HUES48 (cell line): ENCODE measurements around the gene ZMYM3.
A peak's percentile ranks its signal among the peaks of the same experiment; 100 is the strongest.
"Not testable (repeated sequence)": the region's sequence is repeated elsewhere in the genome, so short reads cannot be mapped to it uniquely, and the experiment has no call there.

ENCODE experiments used
- H3K27ac ChIP-seq: one replicate; pipeline ENCODE4 v1.7.0; 2013; ENCODE audit warnings: low read depth, low read length, inconsistent platforms
- H3K27me3 ChIP-seq: 2 replicates; pipeline ENCODE4 v1.6.1; 2013; ENCODE audit warnings: mild to moderate bottlenecking, low read length; ENCODE audit not compliant: control insufficient read depth, insufficient read depth
- H3K36me3 ChIP-seq: 2 replicates; pipeline ENCODE4 v1.6.1; 2013; ENCODE audit warnings: low read length; ENCODE audit not compliant: control insufficient read depth, insufficient read depth
- H3K4me1 ChIP-seq: 2 replicates; pipeline ENCODE4 v1.6.1; 2013; ENCODE audit warnings: mild to moderate bottlenecking, low read length; ENCODE audit not compliant: control insufficient read depth, insufficient read depth
- H3K4me3 ChIP-seq: 2 replicates; pipeline ENCODE4 v1.5.1; 2013; ENCODE audit warnings: mild to moderate bottlenecking, low read depth, low read length
- H3K9ac ChIP-seq: 2 replicates; pipeline ENCODE4 v1.6.1; 2013; ENCODE audit warnings: mild to moderate bottlenecking, low read depth, low read length, moderate library complexity
- H3K9me3 ChIP-seq: 2 replicates; pipeline ENCODE4 v1.6.1; 2013; ENCODE audit warnings: low read length; ENCODE audit not compliant: control insufficient read depth, insufficient read depth

The ZMYM3 gene

DNA sequence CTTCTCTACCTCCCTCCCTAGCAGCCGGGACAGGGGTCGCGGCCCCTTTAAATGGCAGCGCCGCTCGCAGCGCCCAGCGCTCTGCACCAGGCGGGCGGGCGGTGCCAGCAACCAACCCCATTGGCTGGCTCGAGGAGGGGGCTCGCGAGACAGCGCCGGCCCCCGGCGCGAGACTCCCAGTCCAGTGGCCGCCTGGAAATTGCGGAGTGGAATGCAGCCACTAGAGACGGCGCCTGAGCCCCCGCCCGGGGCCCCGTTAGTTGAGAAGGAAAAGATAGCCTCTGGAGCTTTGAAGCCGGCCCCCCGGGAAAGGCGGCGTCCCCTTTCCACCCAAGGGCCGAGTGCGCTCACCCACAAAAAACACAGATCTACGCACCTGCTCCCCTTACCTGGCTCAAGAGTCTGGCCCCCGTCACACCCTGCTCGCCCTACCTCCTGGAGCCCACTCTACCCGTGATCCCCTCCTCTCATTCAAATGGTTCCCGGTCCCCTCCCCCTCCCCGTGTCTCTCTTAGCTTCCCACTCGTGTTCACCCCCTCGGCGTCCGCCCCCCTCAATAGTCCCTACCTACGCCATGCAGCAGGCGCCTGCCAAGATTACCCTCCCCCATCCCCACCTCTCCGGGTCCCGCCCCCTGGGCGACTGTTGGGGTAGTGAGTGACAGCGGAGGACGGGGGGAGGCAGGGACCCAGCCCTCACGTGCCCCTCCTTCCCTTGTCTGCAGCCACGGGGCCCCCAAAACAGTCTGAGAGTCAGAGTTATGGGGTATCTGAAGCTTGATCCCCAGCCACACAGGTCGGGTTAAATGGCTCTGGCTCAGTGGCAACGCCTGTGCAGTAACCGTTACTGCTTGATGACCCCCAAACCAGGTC lies at the start of gene ZMYM3:
TSS of gene ZMYM3 (minus strand) at position 49 of the 872 bp plus-strand sequence. CDS start 885 bp downstream, outside the sequence.
- peak within 1 kb of the TSS; percentile 81 for H3K4me3 ChIP-seq
- H3K27me3 ChIP-seq, result no peaks in the 10 kb centered on the region
- H3K4me1 ChIP-seq, result 0 out of 2 replicates have a peak, but pooled peaks cover 3% of the 10 kb centered on the region
- peak within 1 kb of the TSS; percentile 74 for H3K9ac ChIP-seq
- H3K27ac ChIP-seq, result peak within 1 kb of the TSS; percentile 89
- H3K9me3 ChIP-seq, result peaks cover 7% of the 10 kb centered on the region; the same call in 1 of the 2 replicates
- H3K36me3 ChIP-seq, result peaks cover 18% of the 10 kb centered on the region

DNA sequence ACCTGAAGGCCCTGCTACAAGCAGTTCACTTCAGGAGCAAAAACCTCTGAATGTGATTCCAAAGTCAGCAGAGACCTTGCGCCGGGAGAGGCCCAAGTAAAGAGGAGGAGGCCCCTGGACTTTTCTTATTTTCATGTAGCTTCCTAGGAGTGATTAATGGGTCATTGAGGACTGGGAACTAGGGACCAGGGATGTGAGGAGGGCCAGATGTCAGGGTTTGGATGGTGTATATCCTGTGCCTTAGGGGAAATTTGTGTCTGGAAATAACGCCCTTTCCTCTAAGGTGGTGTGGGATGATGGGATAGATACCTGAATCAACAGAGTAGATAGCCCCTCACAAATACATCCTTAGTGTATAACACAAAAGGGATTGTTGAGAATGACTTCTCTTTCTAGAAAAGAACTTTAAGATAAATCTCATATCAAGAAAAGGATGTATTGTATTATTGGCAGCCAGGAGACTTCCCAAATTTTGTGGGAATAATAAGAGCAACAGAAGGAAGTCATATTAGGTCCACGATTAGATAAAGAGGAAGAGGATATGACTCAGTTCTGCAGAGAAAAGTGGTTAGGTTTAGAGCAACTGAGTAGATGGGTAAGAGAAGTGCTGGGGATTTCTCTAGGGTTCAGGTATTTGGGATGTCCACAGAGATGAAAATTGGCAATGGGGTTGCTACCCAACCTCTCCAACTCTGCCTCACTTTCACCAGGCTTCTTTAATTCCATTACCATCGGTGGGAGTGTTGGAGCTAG lies 48.7 kb upstream of the ZMYM3 start:
- Histone ChIP-seq H3K9ac (no peak overlapping the region), H3K4me3 (no peak overlapping the region), H3K9me3 (peaks cover 26% of the 10 kb centered on the region), H3K27ac (peak overlapping the region; percentile 5), H3K4me1 (no peaks in the 10 kb centered on the region), H3K36me3 (peaks cover 64% of the 10 kb centered on the region), H3K27me3 (no peaks in the 10 kb centered on the region)

DNA sequence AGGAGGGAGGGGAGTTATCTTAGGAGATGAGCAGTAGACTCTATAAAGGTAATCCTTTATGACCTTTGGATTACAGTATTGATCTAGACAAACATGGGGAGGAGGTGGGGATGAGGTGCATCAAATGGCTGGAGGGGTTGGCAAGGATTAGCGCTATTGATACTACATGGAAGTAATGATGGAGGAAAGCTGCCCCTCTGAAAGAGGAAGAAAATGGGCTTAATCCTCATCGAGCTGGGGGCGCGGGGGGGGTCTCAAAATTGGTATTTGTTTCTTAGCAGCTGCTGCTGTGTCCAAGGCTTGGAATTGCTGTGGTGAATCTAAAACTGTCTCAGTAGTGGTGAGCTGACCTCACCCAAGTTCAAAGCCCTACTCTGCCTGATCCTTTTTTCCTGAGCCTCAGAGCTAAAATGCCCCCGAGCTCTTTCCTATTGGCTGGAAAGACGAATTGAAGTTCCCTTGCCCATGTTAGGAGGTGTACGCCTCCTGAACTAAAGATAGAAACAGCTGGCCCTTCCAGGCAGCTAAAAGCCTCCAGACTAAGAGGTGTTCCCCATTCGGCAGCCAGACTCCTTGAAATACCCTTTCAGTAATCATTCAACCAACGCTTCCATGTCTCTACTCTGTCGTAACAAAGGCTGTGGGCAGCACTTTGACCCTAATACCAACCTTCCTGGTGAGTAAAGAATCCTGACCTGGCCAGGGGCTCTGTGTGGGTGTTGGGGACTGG lies 47.4 kb upstream of the ZMYM3 start, which contains the start of gene ITGB1BP2:
TSS of gene ITGB1BP2 (plus strand) at position 556 of the 730 bp plus-strand sequence. CDS start at position 613, 57 bp downstream.
- no peaks in the 10 kb centered on the region for H3K27me3 ChIP-seq
- peaks cover 77% of the 10 kb centered on the region for H3K36me3 ChIP-seq
- no peaks in the 10 kb centered on the region for H3K4me1 ChIP-seq
- H3K4me3 ChIP-seq, result no peak within 1 kb of the TSS
- peak within 1 kb of the TSS; percentile 11 for H3K27ac ChIP-seq
- no peak within 1 kb of the TSS for H3K9ac ChIP-seq
- peaks cover 26% of the 10 kb centered on the region for H3K9me3 ChIP-seq

DNA sequence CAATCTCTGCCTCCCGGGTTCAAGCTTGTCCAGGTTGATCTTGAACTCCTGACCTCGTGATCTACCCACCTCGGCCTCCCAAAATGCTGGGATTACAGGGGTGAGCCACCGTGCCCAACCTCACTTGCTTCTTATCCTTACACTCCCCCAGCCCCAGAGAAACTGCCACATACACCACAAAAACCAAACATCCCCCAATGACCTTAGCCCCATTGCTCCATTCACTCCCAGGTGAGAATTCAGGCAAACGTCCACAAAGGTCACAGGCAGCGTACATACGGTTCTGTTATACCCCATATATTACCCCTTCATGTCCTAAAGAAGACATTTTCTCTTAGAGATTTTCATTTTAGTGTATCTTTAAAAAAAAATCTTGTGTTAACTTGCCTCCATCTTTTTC lies 46.6 kb upstream of the ZMYM3 start:
- not testable (repeated sequence) for H3K27ac ChIP-seq, H3K4me3 ChIP-seq, H3K27me3 ChIP-seq, H3K4me1 ChIP-seq, H3K9ac ChIP-seq
- Histone ChIP-seq H3K9me3 (peaks cover 26% of the 10 kb centered on the region), H3K36me3 (peaks cover 84% of the 10 kb centered on the region)

DNA sequence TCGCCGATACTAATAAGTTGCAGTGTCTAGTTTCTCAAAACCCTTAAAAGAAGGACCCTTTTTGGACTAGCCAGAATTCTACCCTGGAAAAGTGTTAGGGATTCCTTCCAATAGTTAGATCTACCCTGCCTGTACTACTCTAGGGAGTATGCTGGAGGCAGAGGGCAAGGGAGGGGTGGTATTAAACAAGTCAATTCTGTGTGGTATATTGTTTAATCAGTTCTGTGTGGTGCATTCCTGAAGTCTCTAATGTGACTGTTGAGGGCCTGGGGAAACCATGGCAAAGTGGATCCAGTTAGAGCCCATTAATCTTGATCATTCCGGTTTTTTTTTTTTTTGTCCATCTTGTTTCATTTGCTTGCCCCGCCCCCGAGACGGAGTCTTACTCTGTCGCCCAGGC lies 46.1 kb upstream of the ZMYM3 start:
- H3K4me1 ChIP-seq, H3K27ac ChIP-seq, H3K4me3 ChIP-seq, H3K27me3 ChIP-seq, H3K9ac ChIP-seq: not testable (repeated sequence)
- H3K9me3 ChIP-seq, result peaks cover 22% of the 10 kb centered on the region
- H3K36me3 ChIP-seq, result peaks cover 81% of the 10 kb centered on the region

DNA sequence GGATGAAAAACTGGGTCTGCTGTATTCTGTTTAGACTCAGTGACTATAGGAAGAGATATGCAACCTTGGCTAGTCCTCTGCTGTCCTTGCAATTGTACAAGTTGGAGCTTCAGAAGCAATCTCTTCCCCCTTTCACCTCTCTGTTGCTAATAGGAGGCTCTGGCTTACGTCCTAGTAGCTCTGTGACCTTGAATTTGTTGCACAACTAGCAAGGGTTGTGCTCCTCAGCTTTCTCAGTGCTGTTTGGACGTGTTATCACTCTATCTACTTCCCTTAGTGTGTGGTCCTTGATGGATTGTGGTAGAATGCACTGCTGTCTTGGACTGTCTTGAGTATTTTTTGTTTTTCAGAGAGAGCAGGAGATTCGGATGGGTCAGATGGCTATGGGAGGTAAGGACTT lies 44.2 kb upstream of the ZMYM3 start:
- Histone ChIP-seq H3K27ac (no peak overlapping the region), H3K27me3 (no peaks in the 10 kb centered on the region), H3K4me1 (no peaks in the 10 kb centered on the region), H3K36me3 (peaks cover 85% of the 10 kb centered on the region), H3K4me3 (no peak overlapping the region), H3K9ac (no peak overlapping the region), H3K9me3 (peaks cover 12% of the 10 kb centered on the region)

DNA sequence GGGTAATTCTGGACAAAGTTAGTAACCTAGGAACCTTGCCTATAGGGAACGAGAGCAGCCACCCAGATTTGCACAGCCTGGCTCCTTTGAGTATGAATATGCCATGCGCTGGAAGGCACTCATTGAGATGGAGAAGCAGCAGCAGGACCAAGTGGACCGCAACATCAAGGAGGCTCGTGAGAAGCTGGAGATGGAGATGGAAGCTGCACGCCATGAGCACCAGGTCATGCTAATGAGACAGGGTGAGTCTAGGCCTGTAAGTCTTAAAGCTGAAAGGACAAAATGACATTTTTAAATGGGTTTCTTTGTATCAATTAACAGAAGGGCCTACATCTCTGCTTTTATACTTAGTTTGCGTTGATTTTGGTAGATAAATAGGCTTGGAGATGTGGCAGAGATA lies 42.9 kb upstream of the ZMYM3 start:
- Histone ChIP-seq H3K27ac (no peak overlapping the region), H3K36me3 (peaks cover 91% of the 10 kb centered on the region), H3K4me3 (no peak overlapping the region), H3K4me1 (no peaks in the 10 kb centered on the region), H3K9me3 (peaks cover 9% of the 10 kb centered on the region), H3K9ac (no peak overlapping the region), H3K27me3 (no peaks in the 10 kb centered on the region)

DNA sequence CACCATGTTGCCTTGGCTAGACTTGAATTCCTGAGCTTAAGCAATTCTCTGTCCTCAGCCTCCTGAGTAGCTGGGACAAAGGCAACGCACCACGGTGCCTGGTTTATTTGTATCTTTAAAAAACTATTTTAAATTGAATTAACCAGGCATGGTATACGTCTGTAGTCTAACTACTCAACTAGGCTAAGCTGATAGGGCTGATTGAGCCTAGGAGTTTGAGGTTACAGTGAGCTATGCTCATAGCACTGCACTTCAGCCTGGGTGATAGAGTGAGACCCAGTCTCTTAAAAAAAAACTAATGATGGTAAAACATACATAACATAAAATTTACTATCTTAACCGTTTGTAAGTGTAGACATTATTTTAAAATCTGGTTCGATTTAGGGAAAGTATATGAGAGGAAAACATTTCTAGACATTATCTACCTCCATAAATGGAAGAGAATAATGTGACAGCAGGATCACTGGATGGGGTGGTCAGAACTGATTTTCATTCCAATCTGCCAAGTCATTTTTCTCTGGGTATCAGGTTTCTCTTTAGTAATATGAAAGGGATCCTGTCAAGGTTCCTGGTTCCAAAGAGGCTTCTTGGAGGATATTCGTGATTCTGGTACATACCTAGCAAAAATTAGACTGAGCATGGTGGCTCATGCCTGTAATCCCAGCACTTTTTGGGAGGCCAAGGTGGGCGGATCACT lies 38.9 kb upstream of the ZMYM3 start:
- Histone ChIP-seq H3K36me3 (peaks cover 90% of the 10 kb centered on the region), H3K27me3 (no peaks in the 10 kb centered on the region), H3K9ac (no peak overlapping the region), H3K9me3 (peaks cover 13% of the 10 kb centered on the region; the same call in 1 of the 2 replicates), H3K4me1 (no peaks in the 10 kb centered on the region), H3K27ac (no peak overlapping the region), H3K4me3 (no peak overlapping the region)

DNA sequence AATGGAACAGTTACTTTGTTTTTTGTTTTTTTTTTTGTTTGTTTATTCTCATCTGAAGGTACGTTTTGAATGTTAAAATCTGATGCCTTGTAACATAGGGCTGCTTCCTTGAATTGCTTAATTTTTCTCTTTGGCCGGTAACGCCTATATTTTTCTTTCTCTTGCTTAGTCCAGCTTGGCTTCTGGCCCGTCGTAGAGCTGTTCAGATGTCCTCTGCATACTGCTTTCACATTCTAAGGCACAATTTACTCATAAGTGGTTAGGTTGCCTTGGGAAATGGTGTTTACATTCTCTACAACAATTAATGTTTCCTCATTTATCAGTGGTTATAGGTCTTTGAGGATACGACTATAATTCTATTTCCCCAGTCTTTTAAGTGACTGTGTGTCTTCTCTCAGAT lies 37.4 kb upstream of the ZMYM3 start:
- peaks cover 14% of the 10 kb centered on the region; the same call in 1 of the 2 replicates for H3K9me3 ChIP-seq
- no peak overlapping the region for H3K4me3 ChIP-seq
- no peak overlapping the region for H3K27ac ChIP-seq
- H3K4me1 ChIP-seq, result no peaks in the 10 kb centered on the region
- H3K36me3 ChIP-seq, result peaks cover 83% of the 10 kb centered on the region
- no peaks in the 10 kb centered on the region for H3K27me3 ChIP-seq
- no peak overlapping the region for H3K9ac ChIP-seq

DNA sequence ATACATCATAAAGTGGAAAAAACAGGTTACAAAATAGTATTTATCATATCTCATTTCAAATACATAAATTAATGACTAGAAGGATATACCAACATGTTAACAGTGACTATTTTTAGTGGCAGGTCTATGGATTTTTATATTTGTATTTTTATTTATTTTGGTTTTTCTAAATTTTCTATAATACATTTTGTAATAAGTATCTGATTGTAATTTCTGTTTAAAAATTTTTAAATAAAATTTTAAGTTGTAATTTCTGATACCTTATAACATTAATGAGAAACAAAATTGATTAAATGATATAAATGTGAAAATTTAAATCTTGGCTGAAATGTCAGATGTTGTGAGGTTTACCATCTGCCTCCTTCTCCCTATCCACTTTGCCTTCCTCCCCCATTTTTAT lies 32.0 kb upstream of the ZMYM3 start:
- no peak overlapping the region for H3K27ac ChIP-seq
- H3K9me3 ChIP-seq, result peaks cover 31% of the 10 kb centered on the region
- H3K27me3 ChIP-seq, result no peaks in the 10 kb centered on the region
- H3K9ac ChIP-seq, result 0 out of 2 replicates have a peak overlapping the region, but pooled peaks have one; percentile 98
- H3K36me3 ChIP-seq, result peaks cover 48% of the 10 kb centered on the region
- peak overlapping the region; percentile 80 for H3K4me3 ChIP-seq
- H3K4me1 ChIP-seq, result peaks cover 7% of the 10 kb centered on the region; the same call in 1 of the 2 replicates
